Fibroblast of the aortic adventitia (primary cell): ENCODE measurements around the gene SLFN5. TPM values are rescaled to one million over a fixed set of nuclear protein-coding genes. Genes with fewer than 3 reads are reported as not detected.

Experiments used
- DNase-seq: peaks from one replicate; pipeline ENCODE4 v3.0.0-alpha.2; 2010; ENCODE audit warnings: low read depth
- H3K4me3 ChIP-seq: 2 replicates; pipeline ENCODE4 v1.5.1; 2011; ENCODE audit warnings: low read depth, mild to moderate bottlenecking, control low read depth, low read length, moderate library complexity
- total RNA-seq: library from RNA; depleted of rRNA; stranded (reverse); fragments of >200 nt; gene quantifications from 2 replicates; pipeline ENCODE4 v1.2.3, GENCODE V29; 2012; ENCODE audit warnings: low replicate concordance
- TF ChIP-seq, protein P1 (sequence below): IDR thresholded peaks from 2 replicates; pipeline ENCODE4 v1.5.1; 2011; ENCODE audit warnings: mild to moderate bottlenecking, low read length, control low read depth, inconsistent platforms; ENCODE audit not compliant: insufficient read depth

Gene SLFN5
- total RNA-seq, 1 donor, result 107 TPM

DNA sequence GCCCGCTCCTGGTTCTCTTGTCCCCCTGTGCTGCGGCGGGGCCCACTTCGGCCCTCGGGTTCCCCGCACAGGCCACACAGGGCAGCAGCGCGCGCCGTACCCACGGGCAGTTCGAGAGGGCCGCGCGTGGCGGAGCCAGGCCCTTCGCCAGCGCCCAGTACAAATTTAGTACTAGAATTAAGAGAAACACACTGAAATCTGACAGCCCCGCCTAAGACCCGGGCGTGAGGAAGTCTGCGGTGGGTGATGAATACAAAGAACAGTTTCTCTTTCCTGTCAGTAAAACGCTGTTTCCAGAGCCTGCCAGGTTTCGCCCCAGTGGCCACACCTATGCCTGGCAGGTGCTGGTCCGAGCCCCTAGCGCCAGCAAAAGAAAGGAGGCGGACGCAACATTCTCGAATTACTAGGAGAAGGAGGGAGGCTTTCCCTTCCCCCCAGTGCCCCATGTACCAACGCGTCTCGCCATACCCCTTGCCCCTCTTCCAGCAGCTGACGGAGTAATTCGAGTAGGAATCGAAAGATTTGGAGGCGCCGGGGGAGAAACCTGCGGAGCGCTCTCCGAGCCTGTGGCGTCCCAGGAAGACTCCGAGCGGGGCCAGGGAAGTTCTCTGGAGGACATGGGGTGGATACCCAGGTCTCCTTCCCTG, 591 bp upstream of the SLFN5 start:
- TF ChIP-seq, protein P1, sequence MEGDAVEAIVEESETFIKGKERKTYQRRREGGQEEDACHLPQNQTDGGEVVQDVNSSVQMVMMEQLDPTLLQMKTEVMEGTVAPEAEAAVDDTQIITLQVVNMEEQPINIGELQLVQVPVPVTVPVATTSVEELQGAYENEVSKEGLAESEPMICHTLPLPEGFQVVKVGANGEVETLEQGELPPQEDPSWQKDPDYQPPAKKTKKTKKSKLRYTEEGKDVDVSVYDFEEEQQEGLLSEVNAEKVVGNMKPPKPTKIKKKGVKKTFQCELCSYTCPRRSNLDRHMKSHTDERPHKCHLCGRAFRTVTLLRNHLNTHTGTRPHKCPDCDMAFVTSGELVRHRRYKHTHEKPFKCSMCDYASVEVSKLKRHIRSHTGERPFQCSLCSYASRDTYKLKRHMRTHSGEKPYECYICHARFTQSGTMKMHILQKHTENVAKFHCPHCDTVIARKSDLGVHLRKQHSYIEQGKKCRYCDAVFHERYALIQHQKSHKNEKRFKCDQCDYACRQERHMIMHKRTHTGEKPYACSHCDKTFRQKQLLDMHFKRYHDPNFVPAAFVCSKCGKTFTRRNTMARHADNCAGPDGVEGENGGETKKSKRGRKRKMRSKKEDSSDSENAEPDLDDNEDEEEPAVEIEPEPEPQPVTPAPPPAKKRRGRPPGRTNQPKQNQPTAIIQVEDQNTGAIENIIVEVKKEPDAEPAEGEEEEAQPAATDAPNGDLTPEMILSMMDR, result peak; percentile 41
- peak; percentile 53 for DNase-seq
- peak overlapping the region; percentile 94 for H3K4me3 ChIP-seq

DNA sequence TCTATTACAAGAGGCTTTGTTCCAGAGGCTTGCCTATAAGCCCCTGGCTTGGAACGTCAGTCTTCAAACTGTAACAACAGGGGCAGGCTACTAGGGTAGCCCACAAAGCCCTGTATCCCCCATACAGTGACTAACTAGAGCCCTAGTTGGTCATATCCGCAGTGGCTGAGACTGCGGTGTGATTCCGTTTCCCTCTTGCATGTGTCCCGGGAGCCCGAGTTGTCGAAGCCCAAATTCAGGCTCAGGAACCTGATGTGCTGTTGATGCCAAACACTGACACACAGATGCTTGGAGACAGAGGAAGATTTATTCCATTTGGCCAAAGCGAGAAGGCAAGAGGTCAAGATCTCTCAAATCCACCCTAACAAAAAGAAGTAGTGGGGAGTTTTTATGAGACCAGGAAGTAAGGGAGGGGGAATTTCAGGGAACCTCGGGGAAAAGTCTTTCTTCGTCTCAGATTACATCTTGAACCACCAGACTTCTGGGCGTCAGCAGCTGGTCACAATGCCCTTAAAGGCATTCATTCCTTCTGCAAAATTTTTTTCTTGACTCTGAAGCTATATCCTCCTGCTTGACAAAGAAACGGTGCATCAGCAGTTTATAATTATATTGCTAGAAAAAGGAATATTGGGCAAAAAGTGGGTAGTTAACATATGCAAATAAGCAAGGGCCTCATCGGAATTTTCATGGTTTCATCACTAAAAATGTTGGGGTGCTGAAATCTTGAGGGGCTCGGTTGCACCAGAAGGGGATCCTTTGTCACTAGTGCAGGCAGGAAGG, 879 bp downstream of the SLFN5 start:
- H3K4me3 ChIP-seq, result peak overlapping the region; percentile 94
- DNase-seq, result peak; percentile 83
- TF ChIP-seq, protein P1, result no peak

DNA sequence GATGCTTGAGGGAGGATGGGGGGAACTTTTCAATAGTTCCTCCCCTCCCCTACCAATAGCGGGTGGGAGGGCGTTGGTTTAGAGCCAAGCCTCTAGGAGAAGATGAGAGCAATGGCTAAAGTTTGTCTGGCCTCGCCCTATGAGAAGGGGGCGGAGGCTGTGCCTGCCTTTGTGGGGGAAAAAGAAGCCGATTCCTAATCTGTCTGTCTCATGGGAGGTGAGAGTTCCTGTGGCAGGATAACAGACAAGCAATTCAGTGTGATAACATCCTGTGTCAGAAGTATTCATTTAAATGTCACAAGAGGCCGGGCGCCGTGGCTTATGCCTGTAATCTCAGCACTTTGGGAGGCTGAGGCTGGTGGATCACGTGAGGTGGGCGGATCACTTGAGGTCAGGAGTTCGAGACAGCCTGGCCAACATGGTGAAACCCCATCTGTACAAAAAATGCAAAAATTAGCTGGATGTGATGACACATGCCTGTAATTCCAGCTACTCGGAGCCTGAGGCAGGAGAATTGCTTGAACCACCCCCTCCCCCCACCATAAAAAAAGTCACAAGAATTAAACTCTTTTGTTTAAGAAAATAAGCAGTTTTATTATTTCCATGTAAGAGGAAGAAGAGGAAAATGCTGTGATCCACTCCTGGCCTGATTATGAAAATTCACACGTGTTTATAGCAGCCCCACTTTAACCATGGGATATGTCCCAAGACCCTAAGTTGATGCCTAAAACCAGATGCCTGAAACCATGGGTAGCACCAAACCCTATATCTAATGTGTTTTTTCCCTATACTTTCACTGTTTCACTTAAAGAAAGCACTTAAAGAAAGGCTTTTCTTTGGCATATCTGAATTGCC, 1.7 kb downstream of the SLFN5 start:
- peak overlapping the region; percentile 94 for H3K4me3 ChIP-seq
- TF ChIP-seq, protein P1, result no peak
- DNase-seq, result peak; percentile 93

DNA sequence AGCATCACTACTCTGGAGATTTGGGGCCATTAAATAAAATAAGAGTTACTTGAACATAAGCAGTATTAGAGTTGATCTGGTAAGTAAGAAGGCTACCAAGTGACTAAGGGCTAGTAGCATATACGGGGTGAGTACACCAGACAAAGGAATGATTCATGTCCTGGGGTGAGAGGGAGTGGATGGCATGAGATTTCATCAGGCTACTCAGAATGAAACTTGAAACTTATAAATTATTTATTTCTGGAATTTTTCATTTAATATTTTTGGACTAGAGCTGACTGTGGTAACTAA, 2.3 kb downstream of the SLFN5 start:
- DNase-seq, result peak; percentile 98
- TF ChIP-seq, protein P1, result no peak
- H3K4me3 ChIP-seq, result peak overlapping the region; percentile 94

DNA sequence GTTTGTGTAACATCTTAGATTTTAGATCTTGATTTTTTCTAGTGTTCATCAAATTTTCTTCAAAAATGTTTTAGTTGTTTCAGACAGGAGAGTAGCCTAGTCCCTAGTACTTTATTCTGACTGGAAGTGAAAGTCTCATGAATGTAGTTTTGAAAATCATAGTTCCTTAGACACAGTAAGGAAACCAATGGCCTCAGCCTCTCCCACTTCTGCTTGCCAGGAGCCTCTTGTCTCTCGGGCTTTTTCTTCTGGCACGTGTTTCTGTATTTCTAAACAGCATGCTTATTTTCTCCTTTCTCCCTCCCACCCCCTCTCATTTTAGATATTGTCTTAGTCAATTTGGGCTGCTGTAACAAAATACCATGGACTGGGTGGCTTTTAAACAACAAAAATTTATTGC, 9.8 kb downstream of the SLFN5 start:
- peak; percentile 59 for DNase-seq
- TF ChIP-seq, protein P1, result no peak
- no peak overlapping the region for H3K4me3 ChIP-seq

DNA sequence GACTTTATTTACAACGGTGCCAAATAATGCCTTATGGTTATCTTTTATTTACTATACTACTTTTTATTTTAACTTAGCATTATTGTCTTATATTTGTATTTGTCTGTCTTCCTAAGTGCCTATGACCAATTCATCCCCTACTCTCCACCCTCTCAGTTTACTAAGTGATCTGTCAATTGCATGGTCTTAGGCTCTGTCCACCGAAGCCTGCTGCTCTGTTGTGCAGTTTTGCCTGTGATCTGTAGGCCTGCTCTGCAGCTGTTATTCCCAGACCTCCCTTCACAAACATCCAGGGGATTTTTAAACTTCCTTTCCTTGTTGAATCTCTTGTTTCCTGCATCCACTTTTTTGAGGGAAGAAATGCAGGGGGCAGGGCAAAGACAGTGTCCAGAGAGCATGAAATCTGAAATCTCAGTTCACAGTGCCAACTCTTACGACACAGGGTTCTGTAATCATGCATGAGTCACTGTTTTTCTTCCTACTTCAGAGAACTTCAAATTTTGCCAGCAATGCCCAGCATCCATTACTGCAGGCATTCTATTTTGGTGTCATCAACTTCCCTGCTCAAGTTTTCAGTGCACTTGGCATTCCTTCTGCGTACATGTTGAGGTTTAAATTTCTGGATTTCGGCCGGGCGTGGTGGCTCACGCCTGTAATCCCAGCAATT, 11.4 kb downstream of the SLFN5 start:
- DNase-seq, result peak; percentile 99
- H3K4me3 ChIP-seq, result peak overlapping the region; percentile 14
- TF ChIP-seq, protein P1, result no peak
